A673 (cell line): Measurements from ENCODE around the gene SECTM1. TPM values are rescaled to one million over a fixed set of nuclear protein-coding genes. Genes with fewer than 3 reads are reported as not detected.
A peak's percentile ranks its signal among the peaks of the same experiment; 100 is the strongest.

Experiments used
- BruUV-seq: library from RNA; stranded (reverse); fragments of 400-500 nt; replicated peaks from 2 replicates; lab custom pipeline; 2021; lab: Mats Ljungman, UMichigan
- CTCF ChIA-PET: fragments of 300-600 bp; sonication (Branson Sonifier 250); formaldehyde crosslinking; loops from one replicate; lab custom pipeline; 2022; ENCODE audit warnings: antibody characterized with exemption; lab: Charles Lee
- POLR2A ChIA-PET: fragments of 300-600 bp; sonication (Branson Sonifier 250); formaldehyde crosslinking; loops from one replicate; lab custom pipeline; 2022; ENCODE audit warnings: antibody characterized with exemption; ENCODE audit not compliant: low non-redundant PET; lab: Charles Lee
- DNase-seq: peaks from one replicate; pipeline ENCODE4 v3.0.0-alpha.2; 2015; ENCODE audit warnings: low spot score
- H3K27ac ChIP-seq: fragments of 200-600 bp; sonication (generic); 2 replicates; pipeline ENCODE4 v1.5.1; 2016; ENCODE audit warnings: mixed run types, low read depth, mild to moderate bottlenecking, mixed read lengths, antibody characterized with exemption, low read length; ENCODE audit not compliant: poor library complexity, severe bottlenecking
- H3K27me3 ChIP-seq: fragments of 200-600 bp; sonication (generic); replicated peaks from 2 replicates; pipeline ENCODE4 v1.6.1; 2017; ENCODE audit warnings: mixed run types, low read depth, mild to moderate bottlenecking, mixed read lengths, antibody characterized with exemption, low read length; ENCODE audit not compliant: insufficient read depth, poor library complexity
- H3K36me3 ChIP-seq: fragments of 200-600 bp; sonication (generic); 2 replicates; pipeline ENCODE4 v1.6.1; 2016; ENCODE audit warnings: mixed run types, mild to moderate bottlenecking, mixed read lengths, antibody characterized with exemption, low read length; ENCODE audit not compliant: insufficient read depth, poor library complexity, severe bottlenecking
- H3K4me1 ChIP-seq: fragments of 200-600 bp; sonication (generic); 2 replicates; pipeline ENCODE4 v1.6.1; 2017; ENCODE audit warnings: mixed run types, mild to moderate bottlenecking, mixed read lengths, antibody characterized with exemption, low read length; ENCODE audit not compliant: insufficient read depth, poor library complexity, severe bottlenecking
- H3K4me3 ChIP-seq: fragments of 200-600 bp; sonication (generic); 2 replicates; pipeline ENCODE4 v1.5.1; 2016; ENCODE audit warnings: low read depth, mixed run types, mild to moderate bottlenecking, mixed read lengths, low read length; ENCODE audit not compliant: poor library complexity, severe bottlenecking
- H3K9me3 ChIP-seq: fragments of 200-600 bp; sonication (generic); 2 replicates; pipeline ENCODE4 v1.6.1; 2016; ENCODE audit warnings: mixed run types, low read depth, mild to moderate bottlenecking, mixed read lengths, antibody characterized with exemption, low read length; ENCODE audit not compliant: poor library complexity, severe bottlenecking
- EZH2 ChIP-seq: fragments of 200-600 bp; sonication (generic); IDR thresholded peaks from 2 replicates; pipeline ENCODE4 v1.6.1; 2017; ENCODE audit warnings: borderline replicate concordance, low read depth, mild to moderate bottlenecking, mixed read lengths, antibody characterized with exemption, low read length; ENCODE audit not compliant: poor library complexity, severe bottlenecking
- intact Hi-C: fragments of 100-400 bp; cut with micrococcal nuclease; formaldehyde crosslinking; loops from one replicate; pipeline ENCODE4 v1.10.0; 2022; ENCODE audit not compliant: unreplicated experiment
- total RNA-seq: library from RNA; stranded (reverse); gene quantifications from 2 replicates; pipeline ENCODE4 v1.2.3, GENCODE V29; 2021
- TF ChIP-seq, protein P1 (sequence below): fragments of 300-800, 200-600 bp; sonication (generic); conservative IDR thresholded peaks from 2 replicates; pipeline ENCODE4 v1.5.1; 2017; ENCODE audit warnings: low read depth, mild to moderate bottlenecking, antibody characterized with exemption, low read length, moderate library complexity, mixed read lengths

Gene SECTM1
- total RNA-seq, 1 experiment from 2014 or later, result 1.4 TPM

DNA sequence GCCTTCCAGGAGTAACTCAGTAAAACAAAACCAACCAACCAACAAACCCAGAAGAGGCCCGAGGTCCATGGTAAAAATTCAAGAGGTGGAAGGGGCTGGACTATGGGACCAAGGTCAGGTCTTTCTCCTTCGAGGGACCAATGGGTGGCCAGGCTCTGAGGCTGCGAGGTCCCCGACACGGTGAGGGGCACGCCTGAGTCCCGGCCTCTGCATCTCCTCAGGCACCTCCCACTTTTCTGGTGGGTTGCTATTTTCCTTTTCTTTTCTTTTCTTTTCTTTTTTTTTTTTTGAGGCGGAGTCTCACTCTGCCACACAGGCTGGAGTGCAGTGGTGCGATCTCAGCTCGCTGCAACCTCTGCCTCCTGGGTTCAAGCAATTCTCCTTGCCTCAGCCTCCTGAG, 34.1 kb downstream of the SECTM1 start:
- intact Hi-C loops, result loop anchor here (2.0 kb wide), 1 partner anchor 61 kb away; no protein-coding TSS in a partner anchor
- Histone ChIP-seq H3K9me3 (no peaks in the 10 kb centered on the region), H3K27ac (no peak overlapping the region), H3K4me1 (peaks cover 14% of the 10 kb centered on the region), H3K36me3 (no peaks in the 10 kb centered on the region), H3K4me3 (no peak overlapping the region), H3K27me3 (no peaks in the 10 kb centered on the region)
- no peak for DNase-seq
- ChIA-PET CTCF (no interaction called here), POLR2A (interaction anchor here (0.7 kb wide), 1 partner anchor 888 kb away, joined by 4 read pairs; no protein-coding TSS in a partner anchor)
- TF ChIP-seq, protein P1, sequence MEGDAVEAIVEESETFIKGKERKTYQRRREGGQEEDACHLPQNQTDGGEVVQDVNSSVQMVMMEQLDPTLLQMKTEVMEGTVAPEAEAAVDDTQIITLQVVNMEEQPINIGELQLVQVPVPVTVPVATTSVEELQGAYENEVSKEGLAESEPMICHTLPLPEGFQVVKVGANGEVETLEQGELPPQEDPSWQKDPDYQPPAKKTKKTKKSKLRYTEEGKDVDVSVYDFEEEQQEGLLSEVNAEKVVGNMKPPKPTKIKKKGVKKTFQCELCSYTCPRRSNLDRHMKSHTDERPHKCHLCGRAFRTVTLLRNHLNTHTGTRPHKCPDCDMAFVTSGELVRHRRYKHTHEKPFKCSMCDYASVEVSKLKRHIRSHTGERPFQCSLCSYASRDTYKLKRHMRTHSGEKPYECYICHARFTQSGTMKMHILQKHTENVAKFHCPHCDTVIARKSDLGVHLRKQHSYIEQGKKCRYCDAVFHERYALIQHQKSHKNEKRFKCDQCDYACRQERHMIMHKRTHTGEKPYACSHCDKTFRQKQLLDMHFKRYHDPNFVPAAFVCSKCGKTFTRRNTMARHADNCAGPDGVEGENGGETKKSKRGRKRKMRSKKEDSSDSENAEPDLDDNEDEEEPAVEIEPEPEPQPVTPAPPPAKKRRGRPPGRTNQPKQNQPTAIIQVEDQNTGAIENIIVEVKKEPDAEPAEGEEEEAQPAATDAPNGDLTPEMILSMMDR, result no peak
- TF ChIP-seq EZH2, result no peak
- no TSS peak for BruUV-seq

DNA sequence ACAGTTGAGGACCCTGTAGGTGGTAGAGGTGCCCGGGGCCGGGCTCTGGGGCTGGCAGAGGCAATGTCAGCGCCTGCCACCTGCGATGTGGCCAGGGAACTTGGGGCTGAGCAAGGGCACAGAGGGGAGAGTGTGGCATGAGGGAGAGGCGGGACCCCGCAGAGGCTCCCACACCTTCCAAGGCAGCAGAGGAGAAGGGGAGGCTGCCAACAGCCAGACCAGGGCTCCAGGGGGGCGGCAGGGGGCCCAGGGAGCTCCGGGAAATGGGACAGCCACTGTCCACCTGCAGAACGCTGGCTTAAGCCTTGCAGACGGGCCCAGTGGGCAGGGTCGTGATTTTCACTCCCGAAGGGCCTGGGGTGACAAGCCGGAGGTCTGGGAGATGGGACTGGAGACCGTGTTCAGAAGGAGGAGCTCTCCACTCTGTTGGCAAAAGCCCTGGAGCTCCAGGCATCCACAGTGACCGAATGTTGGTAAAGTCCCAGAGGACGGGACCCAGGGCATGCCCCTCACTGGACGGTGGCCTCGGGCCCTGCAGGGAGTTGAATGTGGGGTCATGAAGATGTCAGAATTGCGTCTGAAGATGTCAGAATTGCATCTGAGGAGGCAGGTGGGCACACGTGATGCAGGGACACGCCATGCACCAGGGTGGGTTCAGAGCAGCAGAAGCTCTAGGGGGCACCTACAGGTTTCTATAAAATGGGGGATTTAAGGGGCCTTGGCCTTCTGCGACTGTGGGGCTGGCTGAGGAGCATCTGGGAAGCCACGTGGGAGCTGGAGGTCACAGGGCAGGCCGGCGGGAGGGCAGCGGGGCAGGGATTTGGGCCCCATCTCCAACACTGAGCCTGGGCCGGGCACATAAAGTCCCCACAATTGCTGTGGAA, 34.8 kb downstream of the SECTM1 start:
- Histone ChIP-seq H3K4me3 (peak overlapping the region; percentile 35), H3K36me3 (no peaks in the 10 kb centered on the region), H3K27me3 (no peaks in the 10 kb centered on the region), H3K27ac (peak overlapping the region; percentile 65), H3K9me3 (no peaks in the 10 kb centered on the region), H3K4me1 (peaks cover 15% of the 10 kb centered on the region)
- ChIA-PET CTCF (no interaction called here), POLR2A (interaction anchor here (0.5 to 0.7 kb wide), 2 partner anchors 57 to 315 kb away, joined by 4 read pairs; no protein-coding TSS in a partner anchor)
- TF ChIP-seq, protein P1, result no peak
- no peak for TF ChIP-seq EZH2
- no peak for DNase-seq
- intact Hi-C loops, result loop anchor here (2.0 kb wide), 1 partner anchor 60 kb away; no protein-coding TSS in a partner anchor
- no TSS peak for BruUV-seq

DNA sequence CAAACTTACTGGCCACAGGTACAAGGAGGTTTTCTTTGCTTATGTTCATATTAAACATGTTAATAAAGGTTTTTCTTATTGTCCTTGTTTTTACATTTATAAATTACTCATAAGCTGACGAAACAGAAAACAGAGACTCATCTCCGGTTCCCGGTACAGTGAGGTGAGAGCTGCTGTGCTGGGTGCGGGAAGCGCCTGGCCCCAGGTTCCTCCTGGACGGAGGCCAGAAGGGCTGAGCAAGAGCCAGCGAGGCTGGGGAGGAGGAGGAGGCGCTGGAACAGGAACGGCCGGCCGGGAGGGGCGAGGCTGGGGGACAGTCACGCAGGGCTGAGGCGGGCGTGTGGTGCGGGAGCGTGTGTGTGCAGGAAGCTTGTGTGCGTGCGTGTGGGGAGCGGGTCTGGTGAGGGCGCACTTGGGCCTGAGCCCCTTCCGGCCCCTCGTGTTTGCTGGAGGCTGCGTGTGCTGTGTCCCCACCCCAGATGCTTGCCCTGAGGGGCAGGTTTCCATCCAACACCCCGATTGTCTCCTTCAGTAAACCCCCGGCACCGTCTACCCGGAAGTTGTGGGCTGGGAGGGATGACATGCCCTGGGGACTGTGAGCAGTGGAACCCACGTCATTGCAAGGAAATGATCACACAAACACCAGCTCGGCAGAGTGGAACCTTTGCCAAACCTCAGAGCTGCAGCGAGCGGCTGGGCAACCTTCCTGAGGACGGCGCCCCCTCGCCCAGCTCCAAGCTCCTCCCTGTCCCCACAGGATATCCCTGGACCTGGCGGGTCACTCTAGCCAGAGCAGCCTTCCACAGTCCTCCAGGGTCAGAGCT, 35.6 kb downstream of the SECTM1 start:
- peaks cover 19% of the 10 kb centered on the region for H3K4me1 ChIP-seq
- ChIA-PET CTCF (no interaction called here), POLR2A (interaction anchor here (0.5 to 0.7 kb wide), 2 partner anchors 56 to 314 kb away, joined by 4 read pairs; no protein-coding TSS in a partner anchor)
- intact Hi-C loops, result loop anchor here (2.0 kb wide), 1 partner anchor 59 kb away; no protein-coding TSS in a partner anchor
- peak overlapping the region; percentile 35 for H3K4me3 ChIP-seq
- no TSS peak for BruUV-seq
- H3K27me3 ChIP-seq, result no peaks in the 10 kb centered on the region
- no peaks in the 10 kb centered on the region for H3K9me3 ChIP-seq
- H3K36me3 ChIP-seq, result no peaks in the 10 kb centered on the region
- DNase-seq, result peak; percentile 73
- TF ChIP-seq, protein P1, result no peak
- no peak for TF ChIP-seq EZH2
- peak overlapping the region; percentile 65 for H3K27ac ChIP-seq
